MM.1S (cell line): ENCODE measurements around the gene MACROD2.

ENCODE experiments used
- DNase-seq: peaks from one replicate; pipeline ENCODE4 v3.0.0-alpha.2; 2015
- H2AFZ ChIP-seq: fragments of 300-600 bp; sonication (generic); 2 replicates; pipeline ENCODE4 v1.6.0; 2016; ENCODE audit warnings: antibody characterized with exemption, low read length
- H3F3A ChIP-seq: fragments of 300-600 bp; sonication (generic); 2 replicates; pipeline ENCODE4 v1.6.1; 2016; ENCODE audit warnings: mild to moderate bottlenecking, antibody characterized with exemption, low read length, moderate library complexity, mixed read lengths; ENCODE audit not compliant: insufficient read depth
- H3K27ac ChIP-seq: fragments of 300-600 bp; sonication (generic); 2 replicates; pipeline ENCODE4 v1.5.1; 2016; ENCODE audit warnings: mild to moderate bottlenecking, low read length
- H3K27me3 ChIP-seq: fragments of 300-600 bp; sonication (generic); replicated peaks from 2 replicates; pipeline ENCODE4 v1.6.0; 2016; ENCODE audit warnings: low read length; ENCODE audit not compliant: insufficient read depth
- H3K36me3 ChIP-seq: fragments of 300-600 bp; sonication (generic); replicated peaks from 2 replicates; pipeline ENCODE4 v1.6.1; 2016; ENCODE audit warnings: mild to moderate bottlenecking, low read length, mixed read lengths; ENCODE audit not compliant: insufficient read depth
- H3K4me1 ChIP-seq: fragments of 300-600 bp; sonication (generic); 2 replicates; pipeline ENCODE4 v1.6.1; 2016; ENCODE audit warnings: low read length, mixed read lengths
- H3K4me2 ChIP-seq: fragments of 300-600 bp; sonication (generic); 2 replicates; pipeline ENCODE4 v1.6.0; 2016; ENCODE audit warnings: low read depth, low read length
- H3K4me3 ChIP-seq: fragments of 300-600 bp; sonication (generic); 2 replicates; pipeline ENCODE4 v1.5.1; 2016; ENCODE audit warnings: low read length, mixed read lengths
- H3K79me2 ChIP-seq: fragments of 300-600 bp; sonication (generic); 2 replicates; pipeline ENCODE4 v1.6.1; 2016; ENCODE audit warnings: mixed run types, low read length, mixed read lengths
- H3K9ac ChIP-seq: fragments of 300-600 bp; sonication (generic); 2 replicates; pipeline ENCODE4 v1.6.1; 2016; ENCODE audit warnings: low read length, mixed read lengths
- H3K9me2 ChIP-seq: fragments of 300-600 bp; sonication (generic); replicated peaks from 2 replicates; pipeline ENCODE4 v1.6.1; 2016; ENCODE audit warnings: mild to moderate bottlenecking, low read length, mixed read lengths; ENCODE audit not compliant: insufficient read depth
- H3K9me3 ChIP-seq: fragments of 300-600 bp; sonication (generic); replicated peaks from 2 replicates; pipeline ENCODE4 v1.6.1; 2016; ENCODE audit warnings: mild to moderate bottlenecking, low read length, mixed read lengths; ENCODE audit not compliant: insufficient read depth
- H4K20me1 ChIP-seq: fragments of 300-600 bp; sonication (generic); 2 replicates; pipeline ENCODE4 v1.6.1; 2016; ENCODE audit warnings: mild to moderate bottlenecking, low read length, moderate library complexity, mixed read lengths; ENCODE audit not compliant: insufficient read depth
- CTCF ChIP-seq: fragments of 300-600 bp; sonication (generic); IDR thresholded peaks from 2 replicates; pipeline ENCODE4 v1.5.1; 2016; ENCODE audit warnings: antibody characterized with exemption, low read length, mixed read lengths
- EZH2 ChIP-seq: fragments of 300-600 bp; sonication (generic); optimal IDR thresholded peaks from 2 replicates; pipeline ENCODE3; 2017; ENCODE audit warnings: low read depth, mild to moderate bottlenecking, antibody characterized with exemption, low read length, mixed read lengths
- EZH2phosphoT487 ChIP-seq: fragments of 300-600 bp; sonication (generic); IDR thresholded peaks from 2 replicates; pipeline ENCODE4 v1.6.1; 2018; ENCODE audit warnings: antibody characterized with exemption, low read length

The MACROD2 gene

GRCh38 chr20:14888134-14888533 is 892.8 kb downstream of the MACROD2 start:
- Histone ChIP-seq H3K4me3 (no peak overlapping the region), H2AFZ (no peak overlapping the region), H3K9me2 (no peaks in the 10 kb centered on the region), H3K4me1 (no peaks in the 10 kb centered on the region), H3K79me2 (no peaks in the 10 kb centered on the region), H3F3A (no peaks in the 10 kb centered on the region), H3K27ac (no peak overlapping the region), H3K9me3 (no peaks in the 10 kb centered on the region), H3K9ac (no peak overlapping the region), H3K36me3 (no peaks in the 10 kb centered on the region), H4K20me1 (no peaks in the 10 kb centered on the region), H3K27me3 (no peaks in the 10 kb centered on the region), H3K4me2 (no peak overlapping the region)
- TF ChIP-seq CTCF (no peak), EZH2 (no peak), EZH2phosphoT487 (no peak)
- DNase-seq = no peak

- TF ChIP-seq EZH2 (no peak), EZH2phosphoT487 (no peak), CTCF (no peak)
- Histone ChIP-seq H3K4me1 (no peaks in the 10 kb centered on the region), H2AFZ (no peak overlapping the region), H3K9me3 (no peaks in the 10 kb centered on the region), H3F3A (no peaks in the 10 kb centered on the region), H3K4me3 (no peak overlapping the region), H3K9me2 (no peaks in the 10 kb centered on the region), H3K9ac (no peak overlapping the region), H3K79me2 (no peaks in the 10 kb centered on the region), H3K27me3 (no peaks in the 10 kb centered on the region), H3K4me2 (no peak overlapping the region), H3K27ac (no peak overlapping the region), H3K36me3 (no peaks in the 10 kb centered on the region), H4K20me1 (no peaks in the 10 kb centered on the region)
- DNase-seq = no peak
Measured at GRCh38 chr20:14889496-14890255, 894.4 kb downstream of the MACROD2 start.

- no peaks in the 10 kb centered on the region for H3K79me2 ChIP-seq
- H3K4me1 ChIP-seq = no peaks in the 10 kb centered on the region
- H3K27ac ChIP-seq = no peak overlapping the region
Measured at GRCh38 chr20:14890713-14891112, 895.4 kb downstream of the MACROD2 start.

More at GRCh38 chr20:14890713-14891112, 895.4 kb downstream of the MACROD2 start:
- H3K4me3 ChIP-seq = no peak overlapping the region
- H3K9ac ChIP-seq = no peak overlapping the region
- no peaks in the 10 kb centered on the region for H4K20me1 ChIP-seq
- H3K27me3 ChIP-seq = no peaks in the 10 kb centered on the region
- no peak for DNase-seq
- H3F3A ChIP-seq = no peaks in the 10 kb centered on the region
- H3K36me3 ChIP-seq = no peaks in the 10 kb centered on the region
- H2AFZ ChIP-seq = no peak overlapping the region
- no peak overlapping the region for H3K4me2 ChIP-seq
- H3K9me3 ChIP-seq = no peaks in the 10 kb centered on the region
- H3K9me2 ChIP-seq = no peaks in the 10 kb centered on the region
- TF ChIP-seq EZH2 (no peak), CTCF (no peak), EZH2phosphoT487 (no peak)
